ENCODE measurements around the gene ADH4.
"Not testable (repeated sequence)": the region's sequence is repeated elsewhere in the genome, so short reads cannot be mapped to it uniquely, and the experiment has no call there.

ADH4 gene

GRCh38 chr4:99144070-99144469 lies at the start of gene ADH4:
TSS of gene ADH4 (minus strand) at chr4:99144297. CDS start at chr4:99144222, 75 bp downstream.
- DNase-seq = no peak

DNA sequence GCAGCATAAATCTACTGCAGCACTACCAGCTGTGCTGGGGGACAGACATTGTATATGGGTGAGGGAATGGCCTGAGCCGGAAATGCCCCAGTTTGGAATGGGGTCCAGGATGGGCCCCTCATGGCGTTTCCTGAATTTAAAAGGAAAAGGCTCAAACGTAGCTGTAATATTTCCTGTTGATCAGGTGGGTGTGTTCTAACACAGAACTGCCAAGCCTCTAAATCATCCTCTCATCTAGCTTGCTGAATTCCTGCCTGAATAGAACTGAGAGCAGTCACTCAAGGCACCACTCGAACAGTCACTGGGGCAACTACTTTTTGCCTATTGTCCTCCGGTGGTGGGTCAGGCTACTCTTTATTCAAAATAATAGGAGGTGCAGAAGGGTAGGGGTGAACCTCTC lies 46.2 kb upstream of the ADH4 start:
- DNase-seq = no peak

DNA sequence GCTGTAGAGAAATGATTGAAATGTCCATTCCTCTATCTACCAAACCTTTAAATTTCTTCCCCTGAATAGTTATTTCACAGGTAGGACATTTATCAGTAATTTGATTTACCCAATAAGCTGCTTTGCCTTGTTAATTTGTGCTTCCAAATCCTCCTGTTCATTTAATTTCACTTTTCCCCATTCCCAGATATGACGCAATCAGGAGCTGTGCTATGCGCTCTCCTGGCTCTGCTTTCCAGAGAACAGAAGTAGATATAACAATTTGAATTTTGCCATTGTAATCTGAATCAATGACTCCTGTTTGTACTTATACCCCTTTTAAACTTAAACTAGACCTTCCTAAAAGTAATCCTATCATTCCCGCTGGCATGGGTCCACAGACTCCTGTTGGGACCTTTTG lies 45.8 kb upstream of the ADH4 start:
- not testable (repeated sequence) for DNase-seq

GRCh38 chr4:99186029-99186428 lies 41.9 kb upstream of the ADH4 start:
- DNase-seq = no peak

GRCh38 chr4:99185581-99185980 lies 41.5 kb upstream of the ADH4 start:
- no peak for DNase-seq

DNA sequence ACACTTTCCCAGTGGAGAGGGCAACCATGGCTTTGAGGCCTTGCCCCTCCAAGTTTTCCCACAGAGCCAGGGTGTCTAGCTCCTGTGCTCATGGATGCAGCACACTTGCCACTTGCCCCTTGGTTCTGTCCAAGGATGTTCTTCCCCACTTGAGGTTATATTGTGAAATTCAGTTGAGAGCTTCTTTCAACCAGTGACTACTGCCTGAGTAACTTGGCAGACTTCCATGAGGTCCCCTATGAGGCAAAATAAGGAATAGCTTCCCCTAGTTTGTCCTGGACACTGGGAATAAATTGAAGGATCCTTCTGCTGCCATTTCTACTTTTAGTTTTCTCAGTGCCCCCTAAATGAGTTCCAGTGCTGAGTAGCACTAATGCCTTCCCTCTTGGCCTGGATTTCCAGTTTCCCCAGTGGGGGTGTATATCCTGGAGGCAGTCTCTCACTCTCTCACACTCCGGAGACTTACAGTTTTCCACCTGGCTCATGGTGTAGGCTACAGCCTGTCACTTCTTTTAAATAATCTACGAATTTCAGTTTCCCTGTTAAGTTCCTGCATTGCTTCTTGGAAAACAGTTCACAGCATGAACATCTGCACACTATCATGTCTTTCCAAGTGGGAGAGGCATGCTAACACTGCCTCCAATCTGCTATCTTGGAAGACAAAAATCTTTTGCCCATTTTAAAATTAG lies 36.4 kb upstream of the ADH4 start:
- no peak for DNase-seq

GRCh38 chr4:99179626-99180025 lies 35.5 kb upstream of the ADH4 start:
- no peak for DNase-seq

- DNase-seq = no peak
These were observed 35.1 kb upstream of the ADH4 start for GRCh38 chr4:99179178-99179577.

- DNase-seq = no peak
These were observed 22.4 kb upstream of the ADH4 start for GRCh38 chr4:99166544-99166943.

- no peak for DNase-seq
These were observed 21.9 kb upstream of the ADH4 start for GRCh38 chr4:99165978-99166377.

GRCh38 chr4:99161373-99162099 lies 17.4 kb upstream of the ADH4 start:
- DNase-seq = no peak

DNA sequence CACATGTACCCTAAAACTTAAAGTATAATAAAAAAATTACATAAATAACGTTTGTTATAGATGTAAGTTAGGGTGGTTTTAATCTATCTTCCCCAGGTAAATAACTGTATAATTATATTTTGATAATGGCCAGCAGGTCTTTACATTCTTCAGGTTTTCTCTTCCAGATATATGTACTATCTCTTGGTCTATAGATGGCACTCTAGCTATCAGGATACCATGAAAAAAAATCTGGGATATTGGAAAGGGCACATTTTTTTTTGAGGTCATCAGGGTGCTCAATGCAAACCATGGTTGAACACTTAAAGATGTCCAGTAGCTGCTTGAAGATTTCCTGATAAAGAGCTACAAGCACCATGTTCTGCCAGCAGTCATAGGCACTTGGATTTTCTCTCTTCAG lies 15.6 kb upstream of the ADH4 start:
- no peak for DNase-seq

GRCh38 chr4:99157478-99157935 lies 13.4 kb upstream of the ADH4 start:
- DNase-seq = no peak

DNA sequence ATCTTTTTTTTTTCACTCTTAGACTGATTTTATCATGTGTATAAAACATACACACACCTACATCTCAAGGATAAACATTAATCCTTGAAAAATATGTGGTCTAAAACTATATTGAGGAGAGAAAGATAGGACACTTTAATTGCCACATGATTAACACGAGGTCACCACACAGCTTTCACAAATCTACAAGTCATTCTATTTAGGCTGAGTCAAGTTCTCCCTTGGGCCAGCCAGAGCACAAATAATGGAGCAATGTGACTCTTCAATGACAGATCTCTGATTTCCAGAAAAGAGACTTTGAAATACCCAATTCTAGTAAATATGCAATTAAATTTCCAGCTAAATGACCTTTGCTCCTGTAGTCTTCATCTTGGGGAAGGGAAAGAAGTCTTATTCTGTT lies 12.9 kb upstream of the ADH4 start:
- DNase-seq = no peak

DNA sequence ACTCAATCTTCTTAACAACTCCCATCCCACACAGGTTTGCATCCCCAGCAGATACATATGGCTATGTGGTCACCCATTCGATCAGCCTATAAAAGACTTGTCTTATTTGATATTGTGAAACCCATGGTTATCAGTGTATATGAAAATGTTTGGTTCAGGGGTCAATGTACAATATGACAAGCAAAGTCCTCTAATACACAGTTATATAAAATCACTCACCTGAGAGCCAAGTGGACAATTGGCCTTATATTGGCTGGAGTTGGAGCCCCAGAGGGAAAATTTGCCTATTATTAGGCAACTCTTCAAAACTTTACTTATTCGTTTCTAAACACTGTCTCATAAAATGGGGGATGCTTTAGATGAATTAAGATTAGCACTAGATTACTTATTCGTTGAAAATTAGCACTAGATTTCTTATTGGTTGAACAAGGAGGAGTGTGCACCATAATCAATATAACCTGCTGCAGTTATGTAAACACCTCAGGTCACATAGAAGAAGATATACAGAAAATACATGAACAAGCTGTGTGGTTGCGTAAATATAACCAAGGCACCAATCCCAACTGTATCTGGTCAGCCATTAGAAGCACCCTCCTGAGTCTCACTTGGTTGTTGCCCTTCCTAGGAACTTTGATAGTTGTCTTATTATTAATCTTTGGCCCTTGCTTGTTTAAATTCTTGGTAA lies 10.7 kb upstream of the ADH4 start:
- DNase-seq = no peak

DNA sequence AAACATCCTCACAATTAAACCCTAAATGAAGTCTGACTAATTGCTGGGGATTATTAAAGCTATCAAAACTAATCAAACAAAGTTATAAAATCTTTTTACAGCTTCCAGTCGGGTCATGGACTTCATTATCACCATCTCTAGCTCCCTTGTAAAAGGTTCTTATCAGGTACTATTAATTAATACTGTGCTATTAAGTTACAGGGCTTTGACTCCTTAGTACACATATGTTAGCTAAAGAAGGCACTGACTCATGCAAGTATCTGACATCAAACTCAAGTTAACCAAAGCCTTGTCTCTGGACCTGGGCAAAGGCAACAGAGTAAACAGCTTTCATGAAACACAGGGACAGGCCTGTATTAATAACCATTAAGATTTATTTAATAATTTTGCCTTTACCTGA lies 7.9 kb upstream of the ADH4 start:
- no peak for DNase-seq

DNA sequence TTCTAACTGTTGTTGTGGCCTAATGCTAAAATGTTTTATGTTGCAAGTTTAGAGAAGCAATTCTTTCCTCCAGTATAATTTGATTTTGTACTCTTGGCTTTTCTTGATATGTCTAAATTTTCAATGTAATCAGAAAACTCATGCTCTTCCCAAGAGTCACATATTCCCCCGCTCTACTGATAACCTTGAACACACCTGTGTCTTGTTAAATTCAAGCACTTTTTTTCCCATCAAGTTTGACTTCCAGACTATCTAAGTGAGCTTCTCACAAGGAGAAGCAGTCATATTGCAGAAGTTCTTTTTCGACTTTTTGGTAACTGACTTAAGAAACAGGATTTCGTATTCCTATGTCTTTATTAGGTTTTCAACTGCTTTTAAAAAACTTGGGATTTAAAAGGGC lies 7.4 kb upstream of the ADH4 start:
- no peak for DNase-seq

GRCh38 chr4:99149426-99150019 lies 5.4 kb upstream of the ADH4 start:
- no peak for DNase-seq

DNA sequence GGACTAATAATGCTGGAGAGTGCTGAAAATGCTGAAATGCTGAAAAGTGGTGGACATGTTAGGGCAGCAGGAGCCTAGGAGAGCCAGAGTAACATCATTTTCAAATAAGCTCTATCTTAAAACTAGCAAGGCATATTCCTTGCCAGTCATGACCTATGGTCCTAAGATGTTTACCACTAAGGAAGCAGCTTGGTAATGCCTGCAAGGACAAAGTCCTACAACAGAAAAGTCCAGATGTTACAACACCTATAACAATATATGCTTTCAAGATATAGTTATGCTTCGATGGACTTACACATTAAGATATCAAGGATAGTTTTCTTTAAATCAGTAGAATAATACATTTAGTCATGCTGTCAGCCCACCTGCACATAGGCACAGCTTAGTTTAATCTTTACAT lies 4.5 kb upstream of the ADH4 start:
- DNase-seq = no peak

- DNase-seq = no peak
These were observed 490 bp upstream of the ADH4 start for GRCh38 chr4:99144587-99144986.

DNA sequence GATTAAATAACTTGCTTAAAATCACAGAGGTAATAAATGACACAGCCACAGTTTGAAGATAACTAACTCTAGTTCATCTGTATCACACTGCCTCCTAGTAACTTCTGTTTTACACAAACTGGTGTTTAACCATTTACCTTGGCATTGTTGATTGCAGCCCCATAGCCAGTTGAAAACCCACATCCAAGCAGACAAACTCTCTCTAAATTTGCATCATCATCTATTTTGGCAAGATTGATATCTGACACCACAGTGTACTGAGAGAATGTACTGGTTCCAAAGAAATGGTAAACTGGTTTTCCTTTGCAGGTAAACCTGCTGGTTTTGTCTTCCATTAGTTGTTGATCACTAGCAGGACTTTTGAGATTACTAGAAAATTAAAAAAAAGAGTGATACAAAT lies 7.8 kb downstream of the ADH4 start:
- no peak for DNase-seq

DNA sequence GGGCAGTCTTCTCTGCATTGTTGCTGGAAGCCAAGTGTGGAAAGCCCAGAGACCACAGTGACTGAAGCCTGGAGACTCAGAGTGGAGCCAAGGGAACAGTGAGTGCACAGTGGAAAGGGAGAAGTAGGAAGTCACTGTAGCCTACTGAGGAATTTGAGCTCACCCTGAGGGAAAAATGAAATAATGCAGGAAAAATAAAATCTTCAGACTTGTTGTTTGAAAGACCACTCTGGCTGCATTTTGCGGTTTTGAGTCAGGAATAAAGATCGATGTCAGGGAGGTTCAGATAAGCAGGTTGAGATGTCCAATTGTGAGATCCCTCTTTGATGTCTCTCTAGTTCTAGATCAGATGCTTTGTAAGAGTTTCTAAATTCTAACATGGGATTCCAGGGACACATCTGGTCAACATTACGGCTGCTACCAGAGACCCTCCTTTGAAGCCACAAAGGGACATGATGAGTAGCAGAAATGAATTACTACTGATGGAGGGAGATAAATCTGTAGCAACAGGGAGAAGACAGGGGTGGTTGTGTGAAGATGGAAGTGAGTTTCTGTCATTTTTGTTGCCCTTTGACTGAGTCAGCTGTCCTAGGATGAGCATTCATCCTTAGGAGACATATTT lies 8.4 kb downstream of the ADH4 start:
- DNase-seq = no peak

DNA sequence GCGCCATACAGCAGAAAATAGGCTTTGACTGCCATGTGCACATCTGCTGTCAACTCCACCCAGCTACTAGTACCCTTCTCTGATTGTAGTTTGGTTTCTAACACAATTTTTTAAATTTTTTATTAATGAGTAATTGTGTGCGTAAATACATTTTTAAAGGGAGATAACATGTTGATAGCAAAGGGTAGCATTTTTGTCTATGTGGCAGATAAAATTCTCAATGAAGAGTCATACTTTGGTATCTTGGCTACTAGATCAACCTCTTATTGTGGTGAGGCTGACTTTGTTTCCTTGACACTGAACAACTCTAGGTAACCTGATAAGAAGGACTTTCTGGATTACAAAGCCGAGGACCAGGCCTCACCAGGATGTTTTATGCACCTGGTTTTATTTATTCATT lies 9.5 kb downstream of the ADH4 start:
- DNase-seq = no peak
